NCI-H446 treated with DMSO at 0.1 percent for 48 hours (cell line): ENCODE measurements around the gene SNX21.
A peak's percentile ranks its signal among the peaks of the same experiment; 100 is the strongest.
"Not testable (repeated sequence)": the region's sequence is repeated elsewhere in the genome, so short reads cannot be mapped to it uniquely, and the experiment has no call there.

Experiments used
- DNase-seq: peaks from one replicate; lab custom pipeline; 2025; lab: John Stamatoyannopoulos, UW

The SNX21 gene, protein sequence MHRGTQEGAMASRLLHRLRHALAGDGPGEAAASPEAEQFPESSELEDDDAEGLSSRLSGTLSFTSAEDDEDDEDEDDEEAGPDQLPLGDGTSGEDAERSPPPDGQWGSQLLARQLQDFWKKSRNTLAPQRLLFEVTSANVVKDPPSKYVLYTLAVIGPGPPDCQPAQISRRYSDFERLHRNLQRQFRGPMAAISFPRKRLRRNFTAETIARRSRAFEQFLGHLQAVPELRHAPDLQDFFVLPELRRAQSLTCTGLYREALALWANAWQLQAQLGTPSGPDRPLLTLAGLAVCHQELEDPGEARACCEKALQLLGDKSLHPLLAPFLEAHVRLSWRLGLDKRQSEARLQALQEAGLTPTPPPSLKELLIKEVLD

GRCh38 chr20:45833030-45833882, at the start of gene SNX21:
SNX21 (plus strand) TSS chr20:45833799; CDS start chr20:45833920, 121 bp downstream.
- DNase-seq: peak; percentile 73

GRCh38 chr20:45788351-45788750, 45.2 kb upstream of the SNX21 start:
- DNase-seq: no peak

DNA sequence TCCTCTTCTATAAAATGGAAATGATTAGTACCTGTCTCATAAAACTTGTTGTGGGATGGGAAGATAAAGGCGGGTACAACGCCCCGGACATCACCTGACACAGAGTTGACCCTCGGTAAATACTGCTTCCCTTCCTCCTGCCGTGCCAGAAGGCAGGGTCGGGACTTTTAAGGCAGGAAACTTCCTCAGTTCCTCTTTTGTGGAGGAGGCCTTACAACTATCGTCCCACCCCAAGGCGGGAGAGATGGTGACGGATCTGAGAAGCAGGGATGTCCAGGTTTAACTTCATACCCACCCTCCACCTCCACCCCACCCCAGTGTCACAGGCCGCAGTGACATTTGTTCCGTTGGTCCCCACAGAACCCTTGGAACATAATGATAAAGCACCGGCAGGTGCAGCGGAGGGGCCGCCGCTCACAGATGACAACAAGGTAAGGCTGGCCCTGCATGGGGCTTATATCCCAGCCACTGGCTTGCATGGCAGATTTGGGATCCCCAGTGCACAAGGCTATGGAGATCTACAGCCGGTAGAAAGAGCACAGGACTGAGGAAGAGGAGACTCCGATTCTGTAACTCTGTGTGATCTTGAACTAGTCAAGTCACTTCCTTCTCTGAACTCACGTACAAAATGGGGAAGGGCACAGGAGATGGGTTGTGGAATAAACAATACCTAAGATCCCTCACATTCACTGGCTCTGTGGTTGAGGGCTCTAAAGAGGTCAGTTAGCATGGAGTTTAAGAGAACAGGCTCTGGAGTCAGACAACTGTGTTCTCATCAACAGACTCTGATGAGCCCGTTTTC, 41.1 kb upstream of the SNX21 start:
- DNase-seq: no peak

GRCh38 chr20:45796337-45797065, 37.1 kb upstream of the SNX21 start:
- DNase-seq: no peak

DNA sequence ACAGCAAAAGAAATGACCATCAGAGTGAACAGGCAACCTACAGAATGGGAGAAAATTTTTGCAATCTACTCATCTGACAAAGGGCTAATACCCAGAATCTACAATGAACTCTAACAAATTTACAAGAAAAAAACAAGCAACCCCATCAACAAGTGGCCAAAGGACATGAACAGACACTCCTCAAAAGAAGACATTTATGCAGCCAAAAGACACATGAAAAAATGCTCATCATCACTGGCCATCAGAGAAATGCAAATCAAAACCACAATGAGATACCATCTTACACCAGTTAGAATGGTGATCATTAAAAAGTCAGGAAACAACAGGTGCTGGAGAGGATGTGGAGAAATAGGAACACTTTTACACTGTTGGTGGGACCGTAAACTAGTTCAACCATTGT, 36.1 kb upstream of the SNX21 start:
- not testable (repeated sequence) for DNase-seq

GRCh38 chr20:45797955-45798354, 35.6 kb upstream of the SNX21 start:
- not testable (repeated sequence) for DNase-seq

DNA sequence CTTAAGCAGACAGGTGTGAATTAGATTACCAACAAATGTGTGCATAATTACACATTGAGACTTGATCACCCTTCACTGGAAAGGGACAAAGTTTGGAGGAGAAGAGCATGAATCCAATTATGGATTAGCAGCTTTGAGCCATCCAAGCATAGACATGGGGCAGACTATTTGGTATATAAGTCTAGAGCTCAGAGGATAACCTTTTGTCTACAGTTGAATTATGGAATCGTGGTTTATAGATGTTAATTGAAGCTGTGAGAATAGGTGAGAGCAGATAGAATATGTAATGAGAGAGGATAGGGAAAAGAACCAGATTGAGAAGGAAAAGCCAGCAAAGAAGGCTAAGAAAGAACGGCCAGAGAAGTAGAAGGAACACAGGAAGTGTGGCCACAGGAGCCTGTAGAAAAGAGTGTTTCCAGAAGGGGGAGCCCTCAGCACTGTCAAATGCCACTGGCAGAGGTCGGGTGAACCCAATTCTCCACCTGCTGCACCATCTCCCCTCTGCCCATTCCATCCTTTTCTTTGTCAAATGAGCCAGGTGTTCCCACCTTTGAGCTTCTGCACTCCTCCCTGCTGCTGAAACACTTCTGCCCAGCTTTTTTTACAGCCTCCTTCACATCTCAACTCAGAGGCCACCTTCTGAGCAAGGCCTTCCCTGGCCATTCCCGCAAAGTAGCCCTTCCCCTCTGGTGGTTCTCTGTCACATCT, 34.5 kb upstream of the SNX21 start:
- no peak for DNase-seq

- no peak for DNase-seq
These were observed 31.7 kb upstream of the SNX21 start for GRCh38 chr20:45801851-45802250.

DNA sequence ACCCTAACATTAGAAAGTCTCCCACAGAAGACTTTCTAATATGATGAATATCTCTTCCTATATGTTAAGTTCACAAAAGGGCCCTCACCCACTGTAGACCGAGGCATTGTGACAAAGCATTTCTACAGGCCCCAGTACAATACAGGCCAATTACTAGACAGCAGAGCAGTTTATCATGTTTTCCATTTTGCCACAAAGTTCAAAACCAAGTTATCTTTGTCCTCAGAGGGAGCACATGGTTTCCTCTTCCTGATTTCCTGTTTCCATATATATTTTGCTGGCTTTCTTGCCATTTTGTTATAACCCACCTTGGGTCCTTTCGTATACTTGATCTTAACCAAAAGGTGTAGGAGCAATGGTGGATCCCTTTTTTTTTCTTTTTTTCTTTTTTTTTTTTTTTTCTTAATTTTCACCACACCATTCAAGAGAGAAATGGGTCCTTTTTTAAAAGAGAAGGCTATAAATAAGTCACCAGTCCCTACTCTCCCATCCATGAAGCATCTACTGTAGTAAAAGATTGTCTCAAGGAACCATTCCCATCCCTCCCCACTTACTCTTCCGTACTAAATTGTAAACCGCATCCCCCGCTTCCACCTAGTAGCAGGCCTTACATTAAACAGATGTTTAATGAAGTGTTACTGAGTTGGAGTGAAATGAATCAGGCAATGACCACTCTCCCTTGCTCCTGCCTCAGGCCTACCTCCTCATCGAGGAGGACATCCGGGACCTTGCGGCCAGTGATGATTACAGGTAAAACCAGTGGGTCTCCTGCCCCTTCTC, 23.2 kb upstream of the SNX21 start:
- DNase-seq: no peak

- peak; percentile 99 for DNase-seq
These were observed 21.2 kb upstream of the SNX21 start, which contains the start of gene UBE2C for GRCh38 chr20:45812157-45813005. UBE2C (plus strand) TSS chr20:45812644; CDS start chr20:45812696, 52 bp downstream.

- no peak for DNase-seq
These were observed 20.6 kb upstream of the SNX21 start for GRCh38 chr20:45813006-45813340.

GRCh38 chr20:45813489-45813888, 20.1 kb upstream of the SNX21 start:
- DNase-seq: no peak

DNA sequence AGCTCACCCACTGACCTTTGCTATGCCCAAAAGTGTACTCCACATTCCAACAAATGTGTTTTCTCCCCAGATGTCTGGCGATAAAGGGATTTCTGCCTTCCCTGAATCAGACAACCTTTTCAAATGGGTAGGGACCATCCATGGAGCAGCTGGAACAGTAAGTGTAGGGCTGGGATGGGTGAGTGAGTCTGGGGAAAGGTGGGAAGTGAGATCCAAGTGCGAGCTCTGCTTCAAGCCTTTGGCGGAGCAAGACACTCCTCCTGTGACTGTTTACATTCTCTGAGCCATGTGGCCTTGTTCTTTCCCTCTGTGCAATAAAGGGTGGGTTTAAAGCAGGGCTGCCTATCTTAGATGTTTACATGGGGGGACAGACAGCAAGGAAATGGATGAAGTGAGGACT, 19.3 kb upstream of the SNX21 start:
- no peak for DNase-seq

GRCh38 chr20:45816951-45817350, 16.6 kb upstream of the SNX21 start:
- DNase-seq: no peak

- DNase-seq: no peak
These were observed 16.0 kb upstream of the SNX21 start for GRCh38 chr20:45817376-45818194.

GRCh38 chr20:45818239-45818638, 15.4 kb upstream of the SNX21 start:
- no peak for DNase-seq

DNA sequence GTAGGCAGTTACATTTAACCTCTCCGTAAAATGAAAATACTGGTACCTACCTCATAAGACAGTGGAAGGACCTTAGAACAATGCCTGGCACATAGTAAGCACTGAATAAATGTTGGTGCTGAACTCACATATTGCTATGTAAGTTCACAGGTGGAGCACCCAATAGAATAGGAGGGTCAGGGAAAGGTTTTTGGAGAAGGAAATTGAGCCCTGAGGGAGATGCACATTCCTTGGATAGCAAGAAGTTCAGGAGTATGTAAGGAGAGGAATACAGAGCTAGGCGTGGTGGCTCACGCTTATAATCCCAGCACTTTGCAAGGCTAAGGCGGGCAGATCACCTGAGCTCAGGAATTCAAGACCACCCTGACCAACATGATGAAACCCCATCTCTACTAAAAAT, 14.1 kb upstream of the SNX21 start:
- no peak for DNase-seq

- no peak for DNase-seq
These were observed 11.7 kb upstream of the SNX21 start for GRCh38 chr20:45821947-45822346.
